Ureter (tissue), 1 donor: Measurements from ENCODE around the gene TRIM40. TPM values are rescaled to one million over a fixed set of nuclear protein-coding genes. Genes with fewer than 3 reads are reported as not detected.
"Not testable (repeated sequence)": the region's sequence is repeated elsewhere in the genome, so short reads cannot be mapped to it uniquely, and the experiment has no call there.

ENCODE experiments used
- DNase-seq: peaks from one replicate; pipeline ENCODE4 v3.0.0-alpha.2; 2020; ENCODE audit warnings: low spot score
- total RNA-seq: library from RNA; stranded (reverse); gene quantifications from one replicate; pipeline ENCODE4 v1.2.4, GENCODE V29; 2023
- donor health status: DM: yes; HTN: yes; CAD: no.

TRIM40 gene
- total RNA-seq, 1 donor from 2014 or later = not detected

DNA sequence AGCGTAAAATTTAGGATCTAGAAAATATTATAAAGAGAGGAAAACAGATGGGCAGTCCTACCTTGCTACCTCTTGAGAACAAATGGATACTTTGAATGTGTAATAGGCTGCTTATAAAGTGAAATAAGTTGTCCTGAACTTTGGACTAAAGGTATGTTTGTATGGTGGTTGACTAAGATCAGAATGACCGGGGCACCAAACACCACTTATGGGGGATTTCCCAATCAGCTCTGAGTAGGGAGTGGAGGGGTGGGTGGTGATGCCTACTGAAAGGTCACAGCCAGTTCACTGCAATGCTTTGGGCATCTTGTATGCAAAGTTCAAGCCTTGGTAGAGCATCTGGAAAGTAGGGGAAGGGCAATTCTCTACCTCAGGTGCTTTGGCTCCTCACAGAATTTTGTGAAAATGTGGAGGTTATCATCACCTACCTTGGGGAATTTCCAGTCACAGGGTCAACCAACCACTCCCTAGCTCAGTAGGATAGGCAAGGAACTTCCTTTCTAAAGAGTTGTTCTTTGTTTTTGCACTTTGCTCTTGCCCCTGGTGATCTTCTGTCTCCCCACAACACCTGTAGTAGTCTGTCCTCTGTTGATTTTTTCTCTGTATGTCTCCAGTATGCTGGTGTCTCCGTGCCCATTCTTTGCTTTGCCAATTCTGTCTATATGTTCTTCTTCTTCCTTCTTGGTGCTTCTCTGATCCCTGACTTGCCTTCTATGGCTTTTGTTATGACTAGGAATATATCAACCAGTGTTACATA lies 22.8 kb upstream of the TRIM40 start, which contains the start of gene TRIM31:
Gene TRIM31, minus strand, starts transcription at position 88 of the 757 bp plus-strand sequence. CDS start 285 bp downstream, outside the sequence.
- DNase-seq = no peak

DNA sequence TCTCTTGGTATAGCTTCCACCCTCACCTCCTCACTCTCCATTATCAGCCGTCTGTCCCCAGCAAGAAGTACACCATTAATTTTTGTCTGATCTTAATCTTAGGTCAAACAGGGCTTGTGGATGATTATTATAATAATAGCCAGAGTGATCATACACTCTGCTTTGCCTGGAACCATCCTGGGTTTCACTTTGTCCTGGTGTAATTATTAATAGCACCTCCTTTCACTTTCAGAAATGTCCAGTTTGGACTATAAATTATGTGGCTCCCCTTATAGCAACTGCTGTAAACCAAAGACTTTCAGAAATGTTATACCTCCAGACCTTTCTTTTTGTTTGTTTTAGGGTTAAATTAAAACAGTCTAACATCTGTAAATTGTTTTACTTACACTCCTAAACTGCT lies 22.1 kb upstream of the TRIM40 start:
- no peak for DNase-seq

DNA sequence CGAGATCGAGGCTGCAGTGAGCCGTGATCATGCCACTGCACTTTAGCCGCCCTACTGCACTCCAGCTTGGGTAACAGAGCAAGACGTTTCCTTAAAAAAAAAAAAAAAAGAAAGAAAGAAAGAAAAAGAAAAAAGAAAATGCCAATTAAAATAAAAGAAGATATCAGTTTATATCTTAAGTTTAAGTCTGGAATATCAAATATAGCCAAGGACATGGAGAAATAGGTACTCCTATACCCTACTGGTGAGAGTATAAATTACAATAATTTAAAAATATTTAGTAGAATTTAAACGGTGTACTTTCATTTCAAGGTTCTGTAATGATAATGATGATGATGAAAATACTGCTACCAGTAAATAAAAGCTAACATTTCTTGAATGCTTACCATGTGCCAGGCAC lies 19.2 kb upstream of the TRIM40 start:
- DNase-seq = no peak

DNA sequence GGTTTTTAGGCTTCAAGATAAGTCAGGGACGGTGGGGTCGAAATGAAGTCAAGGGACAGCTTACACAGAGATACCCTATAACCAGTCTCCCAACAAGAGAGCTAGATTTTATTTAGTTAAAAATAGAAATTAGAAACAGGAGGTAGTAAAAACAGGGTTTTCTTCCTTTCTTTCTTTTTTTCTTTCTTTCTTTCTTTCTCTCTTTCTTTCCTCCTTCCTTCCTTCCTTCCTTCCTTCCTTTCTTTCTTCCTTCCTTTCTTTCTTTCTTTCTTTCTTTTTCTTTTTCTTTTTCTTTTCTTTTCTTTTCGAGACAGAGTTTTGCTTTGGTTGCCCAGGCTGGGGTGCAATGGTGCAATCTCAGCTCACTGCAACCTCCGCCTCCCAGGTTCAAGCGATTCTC lies 17.2 kb upstream of the TRIM40 start:
- not testable (repeated sequence) for DNase-seq

DNA sequence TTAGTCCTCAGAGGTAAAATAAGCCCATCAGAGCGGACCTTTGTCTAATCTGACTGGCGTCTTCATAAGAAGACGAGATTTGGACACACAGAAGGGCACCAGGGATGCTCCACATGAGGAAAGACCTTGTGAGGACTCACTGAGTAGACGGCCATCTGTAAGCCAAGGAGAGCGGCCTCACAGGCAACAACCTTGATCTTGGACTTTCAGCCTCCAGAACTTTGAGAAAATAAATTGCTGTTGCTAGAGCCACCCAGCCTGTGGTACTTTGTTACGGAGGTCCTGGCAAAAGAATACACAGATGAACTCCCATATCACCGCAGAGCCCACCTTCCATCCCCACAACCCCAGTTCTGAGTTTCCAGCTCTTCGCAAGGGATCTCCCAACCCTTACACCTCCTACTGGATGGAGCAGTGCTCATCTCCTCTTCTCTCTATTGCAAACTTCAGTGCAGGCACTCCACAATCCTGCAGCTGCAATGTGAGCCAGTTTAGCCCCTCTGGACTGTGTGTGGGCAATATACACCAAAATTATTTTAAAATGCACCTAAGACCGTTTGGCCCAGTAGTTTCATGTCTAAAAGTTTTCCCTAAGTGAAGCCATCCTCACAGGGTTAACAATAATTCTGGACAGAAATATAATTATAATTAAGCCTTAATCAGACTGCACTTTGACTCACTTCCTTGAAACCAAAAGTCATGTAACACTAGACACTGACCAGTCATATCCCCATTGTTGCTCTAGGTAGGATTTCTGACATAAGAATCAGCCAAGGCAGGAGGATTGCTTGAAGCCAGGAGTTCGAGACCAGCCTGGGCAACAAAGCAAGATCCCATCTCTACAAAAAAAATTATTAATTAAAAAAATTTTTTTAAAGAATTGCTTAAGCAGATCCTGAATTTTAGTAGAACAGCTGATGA lies 14.2 kb upstream of the TRIM40 start:
- peak; percentile 9 for DNase-seq

DNA sequence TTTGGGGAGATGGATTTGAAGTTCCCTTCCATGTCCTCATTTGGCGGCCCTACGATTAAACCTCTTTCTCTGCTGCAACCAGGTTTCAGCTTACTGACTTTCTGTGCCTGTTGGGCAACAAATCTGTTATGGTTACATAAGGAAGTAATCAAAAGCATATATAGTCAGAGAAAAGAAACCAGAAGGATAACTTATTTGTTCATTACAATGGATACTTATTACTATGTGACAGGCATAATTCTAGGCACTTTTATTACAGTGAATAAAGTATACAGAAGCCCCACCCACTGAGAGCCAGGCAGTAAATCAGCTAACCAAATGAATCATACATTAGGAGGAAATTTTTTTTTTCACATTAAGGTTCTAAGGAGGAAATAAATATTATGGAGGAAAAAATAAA lies 13.4 kb upstream of the TRIM40 start:
- peak; percentile 28 for DNase-seq

GRCh38 chr6:30127238-30128093 lies 8.5 kb upstream of the TRIM40 start:
- DNase-seq = no peak

DNA sequence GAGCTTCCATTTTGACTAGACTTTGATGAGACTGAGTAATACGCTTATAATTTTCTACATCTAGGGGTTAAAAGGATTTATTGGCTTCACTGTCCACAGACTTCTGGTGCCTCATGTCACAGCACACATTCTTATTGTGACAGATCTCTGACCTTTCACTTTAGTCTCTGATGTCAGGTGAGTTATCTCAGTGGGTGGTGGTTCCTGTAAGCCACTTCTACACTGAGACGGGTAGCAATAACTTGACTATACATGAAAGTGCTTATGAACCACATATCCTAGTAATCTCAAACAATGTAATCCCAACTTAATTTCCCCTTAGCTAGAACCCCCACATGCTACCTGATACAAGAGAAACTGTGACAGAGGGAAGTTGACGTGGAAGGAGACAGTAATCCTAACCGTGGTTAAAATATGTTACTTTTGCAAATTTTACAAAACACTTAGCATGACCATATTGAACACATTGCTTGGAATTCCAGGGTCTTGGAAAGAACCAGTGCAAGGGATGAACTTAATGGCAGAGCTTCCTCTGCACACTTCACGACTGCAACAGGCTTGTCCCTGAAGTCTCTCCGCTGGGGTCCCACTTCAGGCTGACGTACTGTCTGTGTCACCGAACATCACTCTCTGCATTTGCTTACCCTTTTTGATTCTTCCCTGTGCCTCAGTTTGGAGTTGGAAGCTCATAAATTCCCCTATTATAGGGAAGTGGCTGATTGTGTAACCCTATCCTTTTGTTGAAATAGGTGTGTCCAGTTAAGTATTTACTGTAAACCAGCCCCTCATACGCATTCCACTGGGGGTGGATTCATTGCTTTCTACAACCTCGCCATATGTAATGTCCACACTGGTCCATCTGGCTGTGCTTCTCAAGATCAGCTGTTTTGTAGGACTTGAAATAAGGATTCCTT lies 6.4 kb upstream of the TRIM40 start:
- DNase-seq = no peak

DNA sequence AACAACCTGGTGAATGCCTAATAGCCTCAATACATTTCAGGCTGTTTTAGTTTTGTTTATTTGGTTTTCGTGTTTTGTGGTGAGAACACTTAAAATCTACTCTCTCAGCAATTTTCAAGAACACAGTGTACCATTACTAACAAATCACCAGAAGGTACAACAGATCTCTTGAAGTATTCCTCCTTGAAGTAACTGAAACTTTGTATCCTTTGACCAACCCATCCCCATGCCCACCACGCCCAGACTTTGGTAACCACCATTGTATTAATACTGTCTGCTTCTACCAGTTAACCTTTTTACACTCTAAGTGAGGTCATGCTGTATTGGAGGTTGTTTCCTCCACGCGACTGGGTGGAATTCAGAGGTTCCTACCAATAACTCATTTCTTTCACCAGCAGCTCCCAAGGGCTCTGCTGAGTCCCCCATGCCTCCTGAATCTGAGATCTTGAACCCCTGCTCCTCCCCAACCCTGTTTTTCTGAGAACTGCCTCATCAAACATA lies 5.7 kb upstream of the TRIM40 start:
- DNase-seq = peak; percentile 20

- DNase-seq = peak; percentile 77
Observed at GRCh38 chr6:30130887-30131862, 4.8 kb upstream of the TRIM40 start.

GRCh38 chr6:30131947-30132497 lies 3.9 kb upstream of the TRIM40 start:
- peak; percentile 23 for DNase-seq

- no peak for DNase-seq
Observed at GRCh38 chr6:30135147-30135546, 793 bp upstream of the TRIM40 start.

DNA sequence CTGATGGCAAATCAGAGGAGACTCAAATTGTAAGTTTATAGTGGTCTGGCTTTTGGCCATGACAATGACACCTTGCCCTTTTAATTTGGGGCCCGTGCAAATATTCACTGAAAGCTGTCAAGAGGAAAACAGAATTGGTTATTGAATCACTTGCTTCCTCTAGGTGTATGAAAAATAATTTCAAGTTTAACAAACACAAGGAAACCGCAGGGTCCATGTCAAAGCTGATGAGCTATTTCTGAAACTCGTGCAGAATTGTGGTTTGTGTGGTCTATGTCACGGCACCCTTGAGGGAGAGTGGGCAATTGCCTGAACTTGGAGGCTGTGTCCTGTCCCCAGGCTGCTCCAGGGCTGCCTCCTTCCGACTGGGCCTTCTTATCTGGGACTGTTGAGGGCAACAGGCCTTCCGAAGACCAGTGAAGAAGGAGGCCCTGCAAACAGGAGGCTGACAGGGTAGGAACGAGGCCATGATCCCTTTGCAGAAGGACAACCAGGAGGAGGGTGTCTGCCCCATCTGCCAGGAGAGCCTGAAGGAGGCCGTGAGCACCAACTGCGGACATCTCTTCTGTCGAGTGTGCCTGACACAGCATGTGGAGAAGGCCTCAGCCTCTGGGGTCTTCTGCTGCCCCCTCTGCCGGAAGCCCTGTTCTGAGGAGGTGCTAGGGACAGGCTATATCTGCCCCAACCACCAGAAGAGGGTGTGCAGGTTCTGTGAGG lies 788 bp downstream of the TRIM40 start:
- DNase-seq = no peak

DNA sequence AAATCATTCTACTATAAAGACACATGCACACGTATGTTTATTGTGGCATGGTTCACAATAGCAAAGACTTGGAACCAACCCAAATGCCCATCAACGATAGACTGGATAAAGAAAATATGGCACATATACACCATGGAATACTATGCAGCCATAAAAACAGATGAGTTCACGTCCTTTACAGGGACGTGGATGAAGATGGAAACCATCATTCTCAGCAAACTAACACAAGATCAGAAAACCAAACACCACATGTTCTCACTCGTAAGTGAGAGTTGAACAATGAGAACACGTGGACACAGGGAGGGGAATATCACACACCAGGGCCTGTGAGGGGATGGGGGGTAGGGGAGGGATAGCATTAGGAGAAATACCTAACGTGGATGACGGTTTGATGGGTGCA lies 4.3 kb downstream of the TRIM40 start:
- not testable (repeated sequence) for DNase-seq

DNA sequence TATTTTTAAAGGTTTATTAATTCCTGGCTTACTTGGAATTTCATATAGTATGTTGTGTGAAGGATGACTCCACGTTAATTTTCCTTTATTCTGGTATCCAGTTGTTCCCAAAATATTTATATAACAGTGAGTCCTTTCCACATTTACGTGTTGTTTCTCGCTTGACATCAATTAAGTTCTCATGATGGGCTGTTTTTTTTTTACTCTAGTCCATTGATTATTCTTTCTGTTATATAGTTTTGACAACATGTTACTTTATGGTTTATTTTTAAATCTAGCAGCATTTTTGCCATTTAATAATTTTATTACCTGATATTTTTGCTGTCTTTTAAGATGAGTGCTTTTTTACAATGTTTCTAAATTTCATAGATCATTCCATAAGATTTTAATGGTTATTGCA lies 6.7 kb downstream of the TRIM40 start:
- no peak for DNase-seq

DNA sequence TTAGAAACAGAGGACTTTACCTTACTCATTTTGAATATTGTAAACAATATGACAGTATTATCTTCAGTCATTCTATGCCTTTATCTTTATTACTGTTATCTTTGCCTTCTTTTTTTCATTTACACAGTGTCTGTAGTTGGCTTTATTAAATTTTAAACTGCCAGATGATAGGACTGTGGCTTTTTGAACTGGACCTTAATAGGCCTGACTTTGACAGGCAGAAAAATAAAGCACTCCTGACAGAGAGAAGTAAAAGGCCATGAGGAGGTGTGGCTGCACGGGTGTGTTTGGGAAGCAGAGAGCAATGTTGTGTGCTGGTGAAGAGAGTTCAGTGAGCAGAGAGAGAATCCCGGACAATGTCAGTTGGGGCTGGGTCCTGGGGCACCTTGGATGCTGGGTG lies 7.8 kb downstream of the TRIM40 start:
- no peak for DNase-seq

GRCh38 chr6:30144811-30145210 lies 8.9 kb downstream of the TRIM40 start:
- no peak for DNase-seq

DNA sequence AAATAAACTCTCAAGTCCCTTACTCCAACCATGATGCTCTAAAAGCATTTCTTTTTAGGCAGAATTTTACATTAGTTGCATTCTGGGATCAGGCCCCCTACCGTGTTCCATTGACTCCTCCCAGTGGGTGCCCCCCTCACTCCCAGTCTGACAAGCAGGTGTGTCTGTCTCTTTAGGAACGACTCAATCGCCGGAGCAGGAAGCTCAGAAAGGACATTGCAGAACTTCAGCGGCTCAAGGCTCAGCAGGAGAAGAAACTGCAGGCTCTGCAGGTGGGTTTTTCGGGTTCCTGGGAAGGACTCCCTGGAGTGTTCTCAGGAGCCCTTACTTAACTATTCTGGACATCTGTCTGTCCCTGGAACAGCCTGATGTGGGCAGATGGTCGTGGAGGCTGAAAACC lies 9.9 kb downstream of the TRIM40 start:
- no peak for DNase-seq
